H1 (cell line): Measurements from ENCODE around the gene ZNF680.

Experiments used
- CTCF ChIP-seq, 3 experiments: IDR thresholded peaks; 1 replicate in 2 of 3; 2 replicates in 1 of 3; pipeline versions ENCODE4 v1.5.1 to v1.6.1; 2011; ENCODE audit warnings: low read length in 3 of 3, mild to moderate bottlenecking in 3 of 3, inconsistent platforms in 2 of 3, low read depth in 1 of 3, moderate library complexity in 1 of 3; ENCODE audit not compliant: insufficient read depth in 1 of 3; ENCODE audit errors: control extremely low read depth in 1 of 3
- EZH2 ChIP-seq: fragments of 200-600 bp; sonication (generic); IDR thresholded peaks from 2 replicates; pipeline ENCODE4 v1.7.1; 2012; ENCODE audit warnings: low read depth, mild to moderate bottlenecking, moderate library complexity, low read length, inconsistent platforms; ENCODE audit not compliant: severe bottlenecking
- GABPA ChIP-seq: IDR thresholded peaks from 2 replicates; pipeline ENCODE4 v1.6.1; 2011; ENCODE audit warnings: mild to moderate bottlenecking, low read length, moderate library complexity, borderline replicate concordance; ENCODE audit not compliant: insufficient read depth
- HDAC2 ChIP-seq, 2 experiments: fragments of 300-600 bp in 1 of 2; sonication (generic) in 1 of 2; IDR thresholded peaks; 2 replicates each; pipeline ENCODE4 v1.6.1; 2011 to 2012; ENCODE audit warnings: low read depth in 2 of 2, low read length in 2 of 2, mild to moderate bottlenecking in 2 of 2, moderate library complexity in 2 of 2, borderline replicate concordance in 1 of 2, inconsistent platforms in 1 of 2
- NRF1 ChIP-seq: IDR thresholded peaks from 2 replicates; pipeline ENCODE4 v1.6.1; 2011; ENCODE audit warnings: mild to moderate bottlenecking, low read depth, low read length, improper control_type of control experiment
- POLR2A ChIP-seq, 2 experiments: IDR thresholded peaks; 1 replicate in 1 of 2; 2 replicates in 1 of 2; pipeline ENCODE4 v1.6.1; 2011; ENCODE audit warnings: low read depth in 2 of 2, low read length in 2 of 2, mild to moderate bottlenecking in 2 of 2; ENCODE audit errors: control extremely low read depth in 1 of 2

- TF ChIP-seq CTCF (IDR thresholded peaks at IDR 0.05; ENCODE audit: control extremely low read depth in 1 of 3, insufficient read depth in 1 of 3, low read depth in 1 of 3, low read length in 3 of 3) (no peak), NRF1 (no peak), POLR2A (IDR thresholded peaks at IDR 0.05; ENCODE audit: control extremely low read depth in 1 of 2, low read depth in 2 of 2, low read length in 2 of 2) (no peak), EZH2 (no peak), GABPA (no peak), HDAC2 (IDR thresholded peaks at IDR 0.05; ENCODE audit: borderline replicate concordance in 1 of 2, low read depth in 2 of 2, low read length in 2 of 2) (no peak)
Observed at GRCh38 chr7:64544010-64544409, 18.9 kb downstream of the ZNF680 start.
